GM19455 (cell line): ENCODE data around the gene TBC1D22B.
"Not testable (repeated sequence)": the region's sequence is repeated elsewhere in the genome, so short reads cannot be mapped to it uniquely, and the experiment has no call there.

ENCODE experiments used
- ATAC-seq: cut with Tn5 transposase; IDR thresholded peaks from one replicate; pipeline ENCODE4 v1.9.1; 2021; ENCODE audit not compliant: unreplicated experiment

The TBC1D22B gene

DNA sequence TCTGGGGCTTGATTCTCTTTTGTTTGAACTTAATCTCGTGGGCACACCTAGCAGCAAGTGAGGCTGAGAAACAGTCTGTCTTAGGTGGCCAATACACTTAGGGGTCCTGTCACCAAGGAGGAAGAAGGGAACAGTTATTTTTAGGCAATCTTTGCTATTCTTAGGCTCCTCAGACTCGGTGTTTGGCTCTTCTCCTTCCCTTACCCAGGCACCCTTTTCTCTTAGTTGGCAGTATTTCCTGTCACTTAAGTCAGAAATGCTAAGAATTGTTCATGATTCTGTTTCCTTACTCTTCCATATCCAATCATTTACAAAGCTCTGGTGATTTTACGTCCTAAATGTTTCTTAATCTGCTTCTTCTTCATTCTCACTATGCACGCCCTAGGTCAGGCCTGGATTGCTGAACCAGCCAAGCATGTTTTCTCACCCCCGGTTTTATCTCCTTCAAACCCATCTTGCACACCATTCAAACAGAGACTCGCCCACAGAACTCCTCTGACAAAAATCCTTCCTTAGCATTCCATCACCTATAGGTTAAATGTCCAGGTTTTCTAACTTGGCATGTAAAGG is 45.6 kb downstream of the TBC1D22B start:
- ATAC-seq, result no peak

DNA sequence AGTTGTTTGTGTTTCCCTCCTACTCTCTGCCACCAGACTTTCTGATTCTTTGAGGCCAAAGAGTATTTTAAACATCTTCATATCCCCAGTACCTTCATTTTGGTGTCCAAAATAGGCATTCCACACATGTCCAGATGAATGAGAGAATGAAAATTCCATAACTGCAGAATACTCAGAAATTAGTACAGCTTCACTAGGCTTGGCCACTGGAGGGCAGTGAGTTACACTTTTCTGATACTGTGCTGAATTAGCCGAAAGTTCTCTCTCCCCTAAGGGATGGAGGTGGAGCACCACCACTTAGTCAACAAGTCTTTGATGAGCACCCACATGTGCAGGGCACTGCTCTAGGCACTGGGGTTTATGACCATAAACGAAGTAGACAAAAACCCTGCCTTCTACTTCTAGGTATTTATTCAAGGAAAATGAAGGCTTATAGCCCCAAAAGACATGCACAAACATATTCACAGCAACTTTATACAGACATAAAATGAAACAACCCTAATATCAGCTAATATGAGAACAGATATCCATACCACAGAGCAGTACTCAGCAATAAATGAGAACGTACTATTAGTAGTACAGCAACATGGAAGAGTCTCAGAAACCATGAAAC is 46.4 kb downstream of the TBC1D22B start:
- no peak for ATAC-seq

- ATAC-seq, result no peak
Observed at GRCh38 chr6:37304766-37305165, 47.2 kb downstream of the TBC1D22B start.

DNA sequence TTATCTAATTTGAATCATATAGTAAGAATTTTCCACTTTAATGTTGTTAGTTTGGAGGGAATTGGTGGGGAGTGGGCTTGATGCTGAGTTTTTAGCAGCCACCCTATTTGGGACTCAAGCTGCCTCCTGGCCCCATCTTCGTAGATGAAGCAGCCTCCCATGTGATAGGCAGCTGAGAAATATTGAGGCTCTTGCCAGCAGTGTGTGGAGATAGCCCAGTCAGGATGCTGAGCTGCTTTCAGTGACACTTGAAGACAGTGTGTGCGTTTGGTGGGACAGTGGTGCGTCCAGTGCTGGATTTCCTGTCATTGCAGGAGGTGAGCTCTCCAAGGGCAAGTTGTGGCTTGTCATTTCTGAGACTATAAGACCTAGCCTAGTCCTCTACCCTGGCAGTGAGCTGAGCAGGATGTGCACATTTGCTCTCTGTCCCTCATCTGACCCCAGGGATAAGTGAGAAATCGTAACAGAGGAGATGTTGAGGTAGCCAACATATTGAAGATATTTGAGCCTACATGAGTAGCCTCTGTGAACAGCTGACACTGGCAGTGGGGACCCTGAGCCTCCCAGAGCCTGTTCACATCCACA is 48.4 kb downstream of the TBC1D22B start:
- no peak for ATAC-seq

GRCh38 chr6:37306624-37307222 is 49.2 kb downstream of the TBC1D22B start:
- ATAC-seq, result no peak

GRCh38 chr6:37307484-37307883 is 49.9 kb downstream of the TBC1D22B start:
- ATAC-seq, result not testable (repeated sequence)

GRCh38 chr6:37308069-37308815 is 50.7 kb downstream of the TBC1D22B start:
- ATAC-seq, result no peak

GRCh38 chr6:37309046-37309445 is 51.5 kb downstream of the TBC1D22B start:
- ATAC-seq, result no peak

- ATAC-seq, result no peak
Observed at GRCh38 chr6:37309692-37310091, 52.1 kb downstream of the TBC1D22B start.

- no peak for ATAC-seq
Observed at GRCh38 chr6:37310966-37311365, 53.4 kb downstream of the TBC1D22B start.

DNA sequence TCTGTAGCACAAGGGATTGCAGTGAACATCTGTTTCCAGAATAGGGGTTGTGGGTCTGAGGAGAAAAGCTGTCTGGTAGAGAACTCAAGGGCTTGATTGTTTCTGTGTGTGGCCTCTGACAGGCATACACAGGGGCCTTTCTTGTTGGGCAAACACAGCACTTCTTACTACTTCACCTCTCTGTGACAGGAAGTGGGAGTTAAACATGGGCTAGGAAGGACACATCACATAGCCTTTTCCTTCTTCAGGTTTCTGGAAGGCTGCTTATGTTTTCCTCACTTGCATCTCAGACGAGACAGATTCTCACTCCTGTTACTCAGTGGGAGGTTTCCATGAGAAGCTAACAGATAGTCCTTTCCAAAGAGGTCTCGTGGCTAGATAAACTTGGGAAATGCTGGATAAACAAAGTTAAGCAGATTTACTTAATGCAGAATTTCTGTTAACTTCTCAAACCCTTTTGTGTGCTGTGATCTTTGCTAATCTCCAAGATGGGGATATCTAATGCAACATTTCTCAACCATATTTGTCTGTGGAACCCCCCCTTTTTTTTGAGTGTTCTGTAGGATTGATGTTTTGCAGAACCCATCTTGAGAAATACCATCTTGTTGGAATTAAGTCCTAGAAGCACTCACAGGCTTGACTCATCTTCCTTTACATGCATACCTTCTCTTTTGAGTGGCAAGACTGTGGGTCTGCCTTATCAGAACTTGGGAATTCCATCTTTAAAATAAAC is 54.3 kb downstream of the TBC1D22B start:
- ATAC-seq, result no peak

GRCh38 chr6:37313723-37314486 is 56.3 kb downstream of the TBC1D22B start:
- no peak for ATAC-seq

- no peak for ATAC-seq
Observed at GRCh38 chr6:37314487-37315156, 57.0 kb downstream of the TBC1D22B start.

GRCh38 chr6:37315157-37315515 is 57.6 kb downstream of the TBC1D22B start:
- ATAC-seq, result no peak

DNA sequence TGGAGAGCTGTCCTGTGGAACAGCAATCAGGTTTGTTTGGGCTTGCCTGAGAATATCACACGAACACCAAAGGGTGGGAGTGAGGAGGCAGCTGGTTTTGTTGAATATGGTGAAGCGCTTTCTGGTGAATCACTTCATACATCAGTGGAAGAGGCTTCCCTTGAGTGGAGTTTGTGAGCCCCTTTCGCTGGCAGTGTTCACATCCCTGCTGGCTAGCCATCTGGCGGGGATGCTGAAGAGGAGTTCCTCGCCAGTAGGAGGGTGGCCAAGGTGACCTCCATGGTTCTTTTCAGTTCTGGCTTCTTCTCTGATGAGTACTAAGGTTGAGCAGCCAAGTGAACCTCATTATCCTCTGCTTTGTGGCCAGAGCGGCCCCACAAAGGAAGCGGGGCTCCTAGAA is 58.5 kb downstream of the TBC1D22B start:
- no peak for ATAC-seq

GRCh38 chr6:37317312-37318038 is 59.9 kb downstream of the TBC1D22B start:
- ATAC-seq, result no peak

DNA sequence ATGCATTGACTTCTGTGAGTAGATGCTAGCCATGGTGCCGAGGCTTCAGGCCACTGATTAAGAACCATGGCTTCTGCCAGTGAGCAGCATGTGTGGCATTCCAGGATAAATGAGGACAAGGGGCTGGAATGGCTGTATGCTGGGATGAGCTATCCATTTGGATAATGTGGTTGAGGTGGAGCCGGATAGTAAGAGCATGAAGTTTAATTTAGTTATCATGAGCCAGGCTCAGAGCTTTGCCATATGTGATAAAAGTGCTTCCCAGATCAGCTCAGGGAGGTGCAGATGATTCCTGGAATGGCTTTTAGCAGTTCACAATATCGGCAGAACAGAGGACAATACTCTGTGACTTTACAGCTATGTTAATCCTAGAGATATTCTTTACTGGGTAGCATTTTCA is 61.6 kb downstream of the TBC1D22B start:
- ATAC-seq, result no peak

GRCh38 chr6:37319856-37320480 is 62.4 kb downstream of the TBC1D22B start:
- ATAC-seq, result no peak

DNA sequence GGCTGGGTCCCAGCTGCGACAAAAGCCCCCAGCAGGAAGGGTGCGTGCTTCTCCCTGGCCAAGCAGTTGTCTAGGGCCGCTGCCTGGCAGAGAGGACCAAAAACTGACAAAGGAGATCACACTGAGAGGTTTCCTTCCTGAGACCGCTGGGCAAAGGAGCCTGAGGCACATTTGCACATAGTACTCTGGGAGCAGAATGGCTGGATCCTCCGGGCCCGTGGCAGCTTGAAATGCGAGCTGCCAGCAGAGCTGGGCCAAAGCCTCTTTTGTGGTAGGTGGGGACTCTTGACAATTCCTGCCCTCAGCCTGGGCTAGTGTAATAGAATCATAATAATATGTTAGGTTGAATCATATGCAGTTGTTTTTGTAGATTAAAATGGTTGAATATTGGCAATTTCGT is 63.1 kb downstream of the TBC1D22B start:
- ATAC-seq, result no peak
